ENCODE measurements around the gene SELPLG.

The SELPLG gene, protein sequence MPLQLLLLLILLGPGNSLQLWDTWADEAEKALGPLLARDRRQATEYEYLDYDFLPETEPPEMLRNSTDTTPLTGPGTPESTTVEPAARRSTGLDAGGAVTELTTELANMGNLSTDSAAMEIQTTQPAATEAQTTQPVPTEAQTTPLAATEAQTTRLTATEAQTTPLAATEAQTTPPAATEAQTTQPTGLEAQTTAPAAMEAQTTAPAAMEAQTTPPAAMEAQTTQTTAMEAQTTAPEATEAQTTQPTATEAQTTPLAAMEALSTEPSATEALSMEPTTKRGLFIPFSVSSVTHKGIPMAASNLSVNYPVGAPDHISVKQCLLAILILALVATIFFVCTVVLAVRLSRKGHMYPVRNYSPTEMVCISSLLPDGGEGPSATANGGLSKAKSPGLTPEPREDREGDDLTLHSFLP

GRCh38 chr12:108633534-108634248 is at the start of gene SELPLG:
SELPLG (minus strand) TSS chr12:108633894; CDS start chr12:108624307, 9,587 bp downstream.
- TF ChIP-seq FOXK2 (IDR thresholded peaks at IDR 0.05), result no peak
- TF ChIP-seq, protein P1, sequence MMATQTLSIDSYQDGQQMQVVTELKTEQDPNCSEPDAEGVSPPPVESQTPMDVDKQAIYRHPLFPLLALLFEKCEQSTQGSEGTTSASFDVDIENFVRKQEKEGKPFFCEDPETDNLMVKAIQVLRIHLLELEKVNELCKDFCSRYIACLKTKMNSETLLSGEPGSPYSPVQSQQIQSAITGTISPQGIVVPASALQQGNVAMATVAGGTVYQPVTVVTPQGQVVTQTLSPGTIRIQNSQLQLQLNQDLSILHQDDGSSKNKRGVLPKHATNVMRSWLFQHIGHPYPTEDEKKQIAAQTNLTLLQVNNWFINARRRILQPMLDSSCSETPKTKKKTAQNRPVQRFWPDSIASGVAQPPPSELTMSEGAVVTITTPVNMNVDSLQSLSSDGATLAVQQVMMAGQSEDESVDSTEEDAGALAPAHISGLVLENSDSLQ (IDR thresholded peaks at IDR 0.05), result no peak
- TF ChIP-seq CTBP1 (IDR thresholded peaks at IDR 0.05; ENCODE audit: borderline replicate concordance), result no peak
- no peak for TF ChIP-seq L3MBTL2 (conservative IDR thresholded peaks at IDR 0.05)
- TF ChIP-seq LEF1 (IDR thresholded peaks at IDR 0.05; ENCODE audit: borderline replicate concordance), result no peak
- no peak for TF ChIP-seq NFRKB (IDR thresholded peaks at IDR 0.05)
- TF ChIP-seq ZNF384 (IDR thresholded peaks at IDR 0.05), result no peak
- no peak for TF ChIP-seq ARNT (IDR thresholded peaks at IDR 0.05)
- no peak for TF ChIP-seq ELF4 (IDR thresholded peaks at IDR 0.05)
- no peak for TF ChIP-seq FOXM1 (IDR thresholded peaks at IDR 0.05; ENCODE audit: borderline replicate concordance)
- TF ChIP-seq BHLHE40 (IDR thresholded peaks at IDR 0.05; ENCODE audit: borderline replicate concordance), result no peak
- TF ChIP-seq SUZ12 (IDR thresholded peaks at IDR 0.05), result no peak
- TF ChIP-seq HDGF (IDR thresholded peaks at IDR 0.05; ENCODE audit: borderline replicate concordance), result no peak
- no peak for TF ChIP-seq TARDBP (IDR thresholded peaks at IDR 0.05)
- TF ChIP-seq SP1 (IDR thresholded peaks at IDR 0.05), result no peak
- TF ChIP-seq FOXA1 (IDR thresholded peaks at IDR 0.05), result no peak
- POLR2A ChIA-PET, result interaction anchor here (0.8 kb wide), 1 partner anchor 540 kb away, joined by 3 read pairs; no protein-coding TSS in a partner anchor
- DNase-seq (ENCODE audit: extremely low spot score), result no peak
- CTCF ChIA-PET, result no interaction called here

GRCh38 chr12:108681317-108681716 is 47.6 kb upstream of the SELPLG start:
- no peak for DNase-seq (ENCODE audit: extremely low spot score)
- TF ChIP-seq FOXK2 (IDR thresholded peaks at IDR 0.05), result no peak
- TF ChIP-seq, protein P1 (IDR thresholded peaks at IDR 0.05), result no peak
- no peak for TF ChIP-seq ZNF384 (IDR thresholded peaks at IDR 0.05)
- no peak for TF ChIP-seq SP1 (IDR thresholded peaks at IDR 0.05)
- TF ChIP-seq SUZ12 (IDR thresholded peaks at IDR 0.05), result no peak
- TF ChIP-seq NFRKB (IDR thresholded peaks at IDR 0.05), result no peak
- no peak for TF ChIP-seq HDGF (IDR thresholded peaks at IDR 0.05; ENCODE audit: borderline replicate concordance)
- TF ChIP-seq LEF1 (IDR thresholded peaks at IDR 0.05; ENCODE audit: borderline replicate concordance), result no peak
- TF ChIP-seq L3MBTL2 (conservative IDR thresholded peaks at IDR 0.05), result no peak
- TF ChIP-seq FOXA1 (IDR thresholded peaks at IDR 0.05), result no peak
- TF ChIP-seq BHLHE40 (IDR thresholded peaks at IDR 0.05; ENCODE audit: borderline replicate concordance), result no peak
- TF ChIP-seq TARDBP (IDR thresholded peaks at IDR 0.05), result no peak
- TF ChIP-seq CTBP1 (IDR thresholded peaks at IDR 0.05; ENCODE audit: borderline replicate concordance), result no peak
- ChIA-PET CTCF (no interaction called here), POLR2A (no interaction called here)

- CTCF ChIA-PET, result no interaction called here
- TF ChIP-seq ARNT (IDR thresholded peaks at IDR 0.05), result no peak
- TF ChIP-seq ZNF384 (IDR thresholded peaks at IDR 0.05), result no peak
- TF ChIP-seq CTBP1 (IDR thresholded peaks at IDR 0.05; ENCODE audit: borderline replicate concordance), result no peak
- no peak for TF ChIP-seq ELF4 (IDR thresholded peaks at IDR 0.05)
- TF ChIP-seq FOXK2 (IDR thresholded peaks at IDR 0.05), result no peak
- no peak for TF ChIP-seq SUZ12 (IDR thresholded peaks at IDR 0.05)
- no peak for TF ChIP-seq TARDBP (IDR thresholded peaks at IDR 0.05)
- no peak for DNase-seq (ENCODE audit: extremely low spot score)
- POLR2A ChIA-PET, result interaction anchor here (0.6 kb wide), 1 partner anchor 179 kb away, joined by 3 read pairs; no protein-coding TSS in a partner anchor
These were observed 45.5 kb upstream of the SELPLG start for GRCh38 chr12:108679106-108679681.

DNA sequence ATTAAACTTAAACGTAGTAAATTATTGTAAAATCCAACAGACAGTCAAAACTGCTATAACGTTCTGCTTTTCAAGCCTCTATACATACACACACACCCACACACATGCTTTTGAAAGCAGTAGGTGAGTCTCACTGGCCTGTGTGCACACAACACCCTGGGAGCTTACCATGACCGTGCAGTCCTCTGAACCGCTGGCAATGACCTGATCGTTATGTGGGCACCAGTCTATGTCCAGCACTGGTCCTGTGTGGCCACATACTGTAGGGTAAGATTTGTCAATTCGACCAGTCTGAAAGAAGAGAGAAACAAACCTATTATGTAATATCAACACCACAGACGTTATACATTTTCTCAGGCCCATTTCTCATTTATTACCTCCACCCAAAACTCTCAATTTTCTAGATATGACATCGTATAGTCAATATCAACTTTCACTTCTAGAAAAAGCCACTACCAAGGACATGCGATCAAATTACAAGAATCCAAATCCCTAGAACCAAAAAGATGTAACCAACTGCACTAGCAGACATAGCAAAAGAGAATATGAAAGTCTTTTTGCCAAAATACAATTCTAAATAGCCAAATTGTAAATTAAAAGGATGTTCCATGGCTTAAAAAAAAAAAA is 44.5 kb upstream of the SELPLG start:
- POLR2A ChIA-PET, result no interaction called here
- DNase-seq (ENCODE audit: extremely low spot score), result no peak
- no peak for TF ChIP-seq FOXK2 (IDR thresholded peaks at IDR 0.05)
- no peak for TF ChIP-seq L3MBTL2 (conservative IDR thresholded peaks at IDR 0.05)
- no peak for TF ChIP-seq NFRKB (IDR thresholded peaks at IDR 0.05)
- TF ChIP-seq HDGF (IDR thresholded peaks at IDR 0.05; ENCODE audit: borderline replicate concordance), result no peak
- TF ChIP-seq, protein P1 (IDR thresholded peaks at IDR 0.05), result no peak
- no peak for TF ChIP-seq FOXM1 (IDR thresholded peaks at IDR 0.05; ENCODE audit: borderline replicate concordance)
- no peak for TF ChIP-seq ZNF384 (IDR thresholded peaks at IDR 0.05)
- TF ChIP-seq TARDBP (IDR thresholded peaks at IDR 0.05), result no peak
- TF ChIP-seq BHLHE40 (IDR thresholded peaks at IDR 0.05; ENCODE audit: borderline replicate concordance), result no peak
- no peak for TF ChIP-seq SUZ12 (IDR thresholded peaks at IDR 0.05)
- TF ChIP-seq ELF4 (IDR thresholded peaks at IDR 0.05), result no peak
- no peak for TF ChIP-seq SP1 (IDR thresholded peaks at IDR 0.05)
- no peak for TF ChIP-seq LEF1 (IDR thresholded peaks at IDR 0.05; ENCODE audit: borderline replicate concordance)
- CTCF ChIA-PET, result no interaction called here

DNA sequence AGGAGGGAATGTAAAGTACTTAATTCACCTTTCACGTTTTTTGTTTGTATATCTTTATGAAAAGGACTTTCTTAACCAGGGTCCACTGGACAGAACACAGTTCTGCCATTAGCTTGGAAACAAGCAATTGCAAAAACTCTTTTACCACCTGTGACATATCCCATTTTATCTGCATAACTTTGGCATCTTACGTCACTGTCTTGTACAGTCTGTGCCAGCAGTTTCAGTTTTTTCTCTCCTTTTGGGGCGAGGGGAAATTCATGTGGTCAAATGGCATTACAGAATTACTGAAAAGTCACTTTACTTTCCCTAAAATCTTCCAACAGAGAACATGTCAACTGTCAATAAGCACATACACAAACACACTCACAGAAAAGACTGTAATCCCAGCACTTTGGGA is 43.7 kb upstream of the SELPLG start:
- CTCF ChIA-PET, result no interaction called here
- POLR2A ChIA-PET, result no interaction called here
- no peak for TF ChIP-seq LEF1 (IDR thresholded peaks at IDR 0.05; ENCODE audit: borderline replicate concordance)
- no peak for TF ChIP-seq CTBP1 (IDR thresholded peaks at IDR 0.05; ENCODE audit: borderline replicate concordance)
- TF ChIP-seq ZNF384 (IDR thresholded peaks at IDR 0.05), result no peak
- TF ChIP-seq L3MBTL2 (conservative IDR thresholded peaks at IDR 0.05), result no peak
- no peak for TF ChIP-seq FOXA1 (IDR thresholded peaks at IDR 0.05)
- TF ChIP-seq, protein P1 (IDR thresholded peaks at IDR 0.05), result no peak
- no peak for TF ChIP-seq FOXK2 (IDR thresholded peaks at IDR 0.05)
- no peak for DNase-seq (ENCODE audit: extremely low spot score)

Data from HEK293T (cell line).